GM19023 (cell line): Measurements from ENCODE around the gene EGFL7.

Source experiments
- ATAC-seq: cut with Tn5 transposase; IDR thresholded peaks from one replicate; pipeline ENCODE4 v1.9.1; 2021; ENCODE audit warnings: mild to moderate bottlenecking, moderate library complexity; ENCODE audit not compliant: unreplicated experiment

Gene EGFL7

GRCh38 chr9:136671646-136672430, 9.1 kb downstream of the EGFL7 start:
- ATAC-seq = no peak

- ATAC-seq = no peak
Observed at GRCh38 chr9:136672431-136673087, 9.8 kb downstream of the EGFL7 start.

GRCh38 chr9:136673088-136673974, 10.6 kb downstream of the EGFL7 start:
- no peak for ATAC-seq

- no peak for ATAC-seq
Observed at GRCh38 chr9:136673975-136674785, 11.5 kb downstream of the EGFL7 start.

GRCh38 chr9:136674786-136675349, 12.2 kb downstream of the EGFL7 start:
- no peak for ATAC-seq

- ATAC-seq = no peak
Observed at GRCh38 chr9:136675477-136676296, 13.0 kb downstream of the EGFL7 start.

GRCh38 chr9:136676297-136676794, 13.6 kb downstream of the EGFL7 start:
- no peak for ATAC-seq

GRCh38 chr9:136676920-136677686, 14.4 kb downstream of the EGFL7 start:
- no peak for ATAC-seq

- no peak for ATAC-seq
Observed at GRCh38 chr9:136678034-136678433, 15.3 kb downstream of the EGFL7 start.

GRCh38 chr9:136678624-136679023, 15.9 kb downstream of the EGFL7 start:
- ATAC-seq = no peak

GRCh38 chr9:136679431-136679941, 16.8 kb downstream of the EGFL7 start:
- ATAC-seq = no peak

- no peak for ATAC-seq
Observed at GRCh38 chr9:136681029-136681428, 18.3 kb downstream of the EGFL7 start.

GRCh38 chr9:136681945-136682699, 19.4 kb downstream of the EGFL7 start:
- ATAC-seq = no peak

- ATAC-seq = no peak
Observed at GRCh38 chr9:136682710-136683109, 20.0 kb downstream of the EGFL7 start.

- no peak for ATAC-seq
Observed at GRCh38 chr9:136683173-136683745, 20.5 kb downstream of the EGFL7 start.

GRCh38 chr9:136683755-136684154, 21.0 kb downstream of the EGFL7 start:
- ATAC-seq = no peak

GRCh38 chr9:136684339-136684738, 21.6 kb downstream of the EGFL7 start:
- ATAC-seq = no peak
